A673 (cell line): ENCODE data around the gene C19orf73. TPM values are rescaled to one million over a fixed set of nuclear protein-coding genes. Genes with fewer than 3 reads are reported as not detected.

ENCODE experiments used
- BruUV-seq: library from RNA; stranded (reverse); fragments of 400-500 nt; replicated peaks from 2 replicates; lab custom pipeline; 2021; lab: Mats Ljungman, UMichigan
- CTCF ChIA-PET: fragments of 300-600 bp; sonication (Branson Sonifier 250); formaldehyde crosslinking; loops from one replicate; lab custom pipeline; 2022; ENCODE audit warnings: antibody characterized with exemption; lab: Charles Lee
- POLR2A ChIA-PET: fragments of 300-600 bp; sonication (Branson Sonifier 250); formaldehyde crosslinking; loops from one replicate; lab custom pipeline; 2022; ENCODE audit warnings: antibody characterized with exemption; ENCODE audit not compliant: low non-redundant PET; lab: Charles Lee
- DNase-seq: peaks from one replicate; pipeline ENCODE4 v3.0.0-alpha.2; 2015; ENCODE audit warnings: low spot score
- H3K27ac ChIP-seq: fragments of 200-600 bp; sonication (generic); 2 replicates; pipeline ENCODE4 v1.5.1; 2016; ENCODE audit warnings: mixed run types, low read depth, mild to moderate bottlenecking, mixed read lengths, antibody characterized with exemption, low read length; ENCODE audit not compliant: poor library complexity, severe bottlenecking
- H3K27me3 ChIP-seq: fragments of 200-600 bp; sonication (generic); replicated peaks from 2 replicates; pipeline ENCODE4 v1.6.1; 2017; ENCODE audit warnings: mixed run types, low read depth, mild to moderate bottlenecking, mixed read lengths, antibody characterized with exemption, low read length; ENCODE audit not compliant: insufficient read depth, poor library complexity
- H3K36me3 ChIP-seq: fragments of 200-600 bp; sonication (generic); 2 replicates; pipeline ENCODE4 v1.6.1; 2016; ENCODE audit warnings: mixed run types, mild to moderate bottlenecking, mixed read lengths, antibody characterized with exemption, low read length; ENCODE audit not compliant: insufficient read depth, poor library complexity, severe bottlenecking
- H3K4me1 ChIP-seq: fragments of 200-600 bp; sonication (generic); 2 replicates; pipeline ENCODE4 v1.6.1; 2017; ENCODE audit warnings: mixed run types, mild to moderate bottlenecking, mixed read lengths, antibody characterized with exemption, low read length; ENCODE audit not compliant: insufficient read depth, poor library complexity, severe bottlenecking
- H3K4me3 ChIP-seq: fragments of 200-600 bp; sonication (generic); 2 replicates; pipeline ENCODE4 v1.5.1; 2016; ENCODE audit warnings: low read depth, mixed run types, mild to moderate bottlenecking, mixed read lengths, low read length; ENCODE audit not compliant: poor library complexity, severe bottlenecking
- H3K9me3 ChIP-seq: fragments of 200-600 bp; sonication (generic); 2 replicates; pipeline ENCODE4 v1.6.1; 2016; ENCODE audit warnings: mixed run types, low read depth, mild to moderate bottlenecking, mixed read lengths, antibody characterized with exemption, low read length; ENCODE audit not compliant: poor library complexity, severe bottlenecking
- CTCF ChIP-seq: fragments of 300-800, 200-600 bp; sonication (generic); conservative IDR thresholded peaks from 2 replicates; pipeline ENCODE4 v1.5.1; 2017; ENCODE audit warnings: low read depth, mild to moderate bottlenecking, antibody characterized with exemption, low read length, moderate library complexity, mixed read lengths
- EZH2 ChIP-seq: fragments of 200-600 bp; sonication (generic); IDR thresholded peaks from 2 replicates; pipeline ENCODE4 v1.6.1; 2017; ENCODE audit warnings: borderline replicate concordance, low read depth, mild to moderate bottlenecking, mixed read lengths, antibody characterized with exemption, low read length; ENCODE audit not compliant: poor library complexity, severe bottlenecking
- intact Hi-C: fragments of 100-400 bp; cut with micrococcal nuclease; formaldehyde crosslinking; loops from one replicate; pipeline ENCODE4 v1.10.0; 2022; ENCODE audit not compliant: unreplicated experiment
- total RNA-seq: library from RNA; stranded (reverse); gene quantifications from 2 replicates; pipeline ENCODE4 v1.2.3, GENCODE V29; 2021

C19orf73 gene
- total RNA-seq, 1 experiment from 2014 or later, result 1.7 TPM

DNA sequence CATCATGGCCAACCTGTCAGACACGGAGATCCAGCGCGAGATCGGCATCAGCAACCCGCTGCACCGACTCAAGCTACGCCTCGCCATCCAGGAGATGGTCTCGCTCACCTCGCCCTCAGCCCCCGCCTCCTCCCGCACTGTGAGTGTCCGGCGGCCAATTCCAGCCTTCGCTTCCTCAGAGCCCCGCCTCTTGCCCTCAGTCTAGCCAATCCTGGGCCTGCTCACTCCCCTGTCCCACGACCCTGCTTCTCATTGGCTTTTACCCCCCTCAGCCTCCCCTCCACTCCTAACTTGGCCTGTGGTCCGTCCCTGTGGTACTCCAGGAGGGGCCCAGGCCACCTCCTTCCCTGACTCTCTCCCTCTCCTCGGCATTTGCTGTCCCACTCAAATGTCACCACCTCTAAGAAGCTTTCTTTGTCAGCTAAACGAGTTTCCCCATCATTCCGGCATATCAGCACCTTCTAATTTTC, 24.0 kb upstream of the C19orf73 start:
- Histone ChIP-seq H3K27me3 (no peaks in the 10 kb centered on the region), H3K27ac (peak overlapping the region; percentile 37), H3K4me3 (peak overlapping the region; percentile 49), H3K9me3 (no peaks in the 10 kb centered on the region), H3K36me3 (no peaks in the 10 kb centered on the region), H3K4me1 (peaks cover 16% of the 10 kb centered on the region)
- BruUV-seq, result no TSS peak
- intact Hi-C loops, result no loop called here
- ChIA-PET POLR2A (no interaction called here), CTCF (interaction anchor here (0.7 kb wide), 1 partner anchor 143 kb away, joined by 3 read pairs; no protein-coding TSS in a partner anchor)
- no peak for TF ChIP-seq EZH2
- peak; percentile 94 for DNase-seq

GRCh38 chr19:49141352-49141751, 22.4 kb upstream of the C19orf73 start:
- ChIA-PET POLR2A (no interaction called here), CTCF (no interaction called here)
- H3K27ac ChIP-seq, result no peak overlapping the region
- no peak for TF ChIP-seq EZH2
- no peak for TF ChIP-seq CTCF
- intact Hi-C loops, result no loop called here
- H3K9me3 ChIP-seq, result no peaks in the 10 kb centered on the region
- H3K4me3 ChIP-seq, result no peak overlapping the region
- BruUV-seq, result no TSS peak
- peaks cover 16% of the 10 kb centered on the region for H3K4me1 ChIP-seq
- no peaks in the 10 kb centered on the region for H3K36me3 ChIP-seq
- no peaks in the 10 kb centered on the region for H3K27me3 ChIP-seq
- DNase-seq, result no peak

DNA sequence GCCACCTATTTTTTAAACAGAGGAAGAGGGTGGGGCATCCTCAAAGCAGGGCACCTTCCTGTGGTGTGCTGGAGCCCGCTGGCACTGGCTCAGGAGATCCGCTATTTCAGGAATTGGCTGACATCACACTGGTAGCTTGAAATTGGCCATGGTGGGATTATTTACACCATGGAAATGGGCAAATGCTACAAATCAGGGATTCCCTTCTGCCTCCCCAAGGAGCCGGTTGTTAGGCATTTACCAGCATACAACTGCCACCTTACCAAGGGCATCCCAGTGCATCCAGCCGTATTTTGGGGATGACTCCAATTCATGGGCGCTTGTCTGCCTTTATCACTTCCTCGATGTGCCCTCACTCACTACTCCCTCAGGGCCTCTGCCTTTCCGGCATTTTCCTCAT, 22.0 kb upstream of the C19orf73 start:
- H3K4me3 ChIP-seq, result no peak overlapping the region
- DNase-seq, result no peak
- CTCF ChIA-PET, result no interaction called here
- no TSS peak for BruUV-seq
- POLR2A ChIA-PET, result no interaction called here
- no peaks in the 10 kb centered on the region for H3K27me3 ChIP-seq
- H3K27ac ChIP-seq, result no peak overlapping the region
- peaks cover 12% of the 10 kb centered on the region for H3K4me1 ChIP-seq
- H3K36me3 ChIP-seq, result peaks cover under 1% of the 10 kb centered on the region
- intact Hi-C loops, result no loop called here
- TF ChIP-seq EZH2, result no peak
- no peak for TF ChIP-seq CTCF
- no peaks in the 10 kb centered on the region for H3K9me3 ChIP-seq

DNA sequence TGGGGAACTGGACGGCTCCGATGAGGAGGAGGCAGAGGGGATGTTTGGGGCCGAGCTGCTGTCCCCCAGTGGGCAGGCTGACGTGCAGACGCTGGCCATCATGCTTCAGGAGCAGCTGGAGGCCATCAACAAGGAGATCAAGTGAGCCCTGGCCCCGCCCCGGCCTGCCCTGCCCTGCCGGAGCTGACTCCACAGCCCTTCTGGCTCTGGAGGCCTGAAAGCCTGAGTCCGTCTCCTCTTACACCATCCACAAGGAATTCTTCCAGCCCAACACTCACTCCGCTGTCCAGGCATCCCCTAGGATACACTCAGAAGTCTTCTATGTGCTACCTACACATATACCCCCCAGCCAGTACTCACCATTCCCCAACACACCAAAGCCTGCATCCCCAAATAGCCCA, 17.8 kb upstream of the C19orf73 start:
- Histone ChIP-seq H3K4me1 (peaks cover 3% of the 10 kb centered on the region), H3K27ac (no peak overlapping the region), H3K36me3 (peaks cover 24% of the 10 kb centered on the region), H3K9me3 (no peaks in the 10 kb centered on the region), H3K4me3 (no peak overlapping the region), H3K27me3 (no peaks in the 10 kb centered on the region)
- TF ChIP-seq CTCF (no peak), EZH2 (no peak)
- intact Hi-C loops, result no loop called here
- ChIA-PET CTCF (interaction anchor here (0.7 kb wide), 1 partner anchor 62 kb away, joined by 3 read pairs; no protein-coding TSS in a partner anchor), POLR2A (no interaction called here)
- DNase-seq, result no peak
- BruUV-seq, result no TSS peak
